HG02852 (cell line): ENCODE data around the gene TMEM145.

Experiments used
- ATAC-seq: cut with Tn5 transposase; IDR thresholded peaks from one replicate; pipeline ENCODE4 v1.9.1; 2021; ENCODE audit warnings: mild to moderate bottlenecking, moderate library complexity; ENCODE audit not compliant: unreplicated experiment

TMEM145 gene

DNA sequence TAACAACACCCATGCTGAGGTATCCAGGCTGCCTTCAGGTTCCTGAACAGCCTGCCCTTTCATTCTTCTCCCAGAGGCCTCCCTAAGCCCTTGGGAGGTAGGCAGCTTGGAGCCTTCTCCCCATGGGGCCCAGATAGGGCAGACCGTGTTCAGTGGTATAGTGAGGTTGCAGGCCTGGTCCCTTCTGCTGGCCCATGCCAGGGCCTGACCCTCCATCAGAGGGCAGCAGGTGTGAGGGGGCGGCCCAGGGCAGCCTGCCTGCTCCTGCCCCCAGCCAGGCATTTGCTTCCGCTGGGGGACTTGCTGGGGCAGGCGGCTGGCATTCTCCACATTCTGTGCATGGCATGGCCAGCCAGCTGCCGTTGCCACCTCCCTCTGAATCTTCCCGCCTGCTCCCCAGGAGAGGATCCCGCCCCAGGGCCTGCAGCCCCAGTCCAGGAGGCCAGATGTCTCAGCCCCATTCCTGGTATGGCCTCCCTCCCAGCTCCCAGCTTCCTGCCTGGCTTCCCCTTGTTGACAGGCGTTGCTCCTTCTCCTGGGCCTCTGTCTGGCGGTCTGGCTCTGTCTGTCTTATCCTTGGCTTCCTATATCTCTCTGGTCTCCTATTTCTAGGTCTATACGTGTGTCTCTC is 35.2 kb upstream of the TMEM145 start:
- ATAC-seq = no peak

DNA sequence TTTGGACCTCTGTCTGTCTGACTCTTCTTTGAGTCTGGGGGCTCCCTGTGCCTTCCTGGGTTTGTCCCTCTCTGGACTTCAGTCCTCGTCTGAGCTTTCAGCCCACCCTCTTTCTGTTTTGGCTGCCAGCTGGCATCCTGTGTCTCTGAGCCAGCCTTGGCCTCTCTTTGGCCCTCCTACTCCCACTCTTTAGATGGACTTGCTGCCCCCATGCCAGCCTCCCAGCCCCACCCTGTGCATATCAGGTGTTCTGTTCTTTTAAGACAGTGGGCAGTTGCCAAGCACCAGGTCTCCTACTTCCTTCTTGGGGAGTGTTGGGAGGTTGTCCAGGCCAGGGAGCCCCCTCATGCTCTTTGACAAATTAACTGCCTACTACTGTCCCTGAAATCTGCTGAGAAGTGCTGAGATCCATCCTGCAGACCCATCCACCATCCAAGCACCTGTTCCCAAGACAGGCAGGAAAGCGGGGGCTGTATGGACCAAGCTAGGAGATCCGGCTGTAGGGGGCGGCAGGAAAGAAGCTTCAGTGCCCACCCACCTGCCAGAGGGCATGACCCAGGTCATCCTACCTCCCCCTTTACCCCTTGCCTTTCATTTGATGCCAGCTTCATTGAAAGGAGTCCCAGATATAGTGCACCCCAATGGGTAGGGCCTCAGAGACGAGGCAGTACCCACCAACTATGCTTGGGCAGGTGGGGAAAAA is 34.5 kb upstream of the TMEM145 start:
- ATAC-seq = no peak

DNA sequence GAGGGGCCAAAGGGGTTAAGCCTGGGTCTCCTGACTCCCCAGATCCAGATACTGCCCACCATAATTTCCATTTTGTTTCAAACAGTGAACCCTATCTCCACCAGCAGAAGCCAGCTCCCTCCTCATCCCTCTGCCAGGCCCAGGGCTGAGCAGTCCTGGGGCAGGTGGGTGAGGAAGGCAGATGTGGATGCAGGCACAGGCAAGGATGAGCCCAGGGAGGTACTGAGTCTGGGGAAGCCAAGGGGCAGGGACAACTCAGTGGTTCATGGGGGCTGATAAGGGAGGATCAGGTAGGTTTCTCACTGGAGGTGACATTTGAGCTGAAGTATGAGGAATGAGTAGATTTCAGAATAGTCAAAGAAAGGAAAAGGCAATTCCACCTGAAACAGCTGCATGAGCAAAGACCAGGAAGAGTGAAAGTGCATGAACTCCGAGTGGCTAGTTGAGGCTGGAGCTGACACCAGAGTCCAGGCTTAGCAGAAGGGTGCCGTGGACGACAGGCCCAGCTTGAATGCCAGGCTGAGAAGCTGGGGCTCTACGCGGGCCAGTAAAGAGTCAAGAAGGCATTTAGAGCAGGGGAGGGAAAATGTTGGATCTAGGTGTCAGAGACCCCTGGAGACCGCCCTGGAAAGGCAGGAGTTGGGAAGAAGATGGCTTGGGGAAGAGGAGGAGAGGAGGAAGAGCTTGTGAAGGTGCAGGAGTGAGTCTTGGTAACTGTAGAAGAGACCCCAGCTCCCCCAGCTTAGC is 33.8 kb upstream of the TMEM145 start:
- no peak for ATAC-seq

DNA sequence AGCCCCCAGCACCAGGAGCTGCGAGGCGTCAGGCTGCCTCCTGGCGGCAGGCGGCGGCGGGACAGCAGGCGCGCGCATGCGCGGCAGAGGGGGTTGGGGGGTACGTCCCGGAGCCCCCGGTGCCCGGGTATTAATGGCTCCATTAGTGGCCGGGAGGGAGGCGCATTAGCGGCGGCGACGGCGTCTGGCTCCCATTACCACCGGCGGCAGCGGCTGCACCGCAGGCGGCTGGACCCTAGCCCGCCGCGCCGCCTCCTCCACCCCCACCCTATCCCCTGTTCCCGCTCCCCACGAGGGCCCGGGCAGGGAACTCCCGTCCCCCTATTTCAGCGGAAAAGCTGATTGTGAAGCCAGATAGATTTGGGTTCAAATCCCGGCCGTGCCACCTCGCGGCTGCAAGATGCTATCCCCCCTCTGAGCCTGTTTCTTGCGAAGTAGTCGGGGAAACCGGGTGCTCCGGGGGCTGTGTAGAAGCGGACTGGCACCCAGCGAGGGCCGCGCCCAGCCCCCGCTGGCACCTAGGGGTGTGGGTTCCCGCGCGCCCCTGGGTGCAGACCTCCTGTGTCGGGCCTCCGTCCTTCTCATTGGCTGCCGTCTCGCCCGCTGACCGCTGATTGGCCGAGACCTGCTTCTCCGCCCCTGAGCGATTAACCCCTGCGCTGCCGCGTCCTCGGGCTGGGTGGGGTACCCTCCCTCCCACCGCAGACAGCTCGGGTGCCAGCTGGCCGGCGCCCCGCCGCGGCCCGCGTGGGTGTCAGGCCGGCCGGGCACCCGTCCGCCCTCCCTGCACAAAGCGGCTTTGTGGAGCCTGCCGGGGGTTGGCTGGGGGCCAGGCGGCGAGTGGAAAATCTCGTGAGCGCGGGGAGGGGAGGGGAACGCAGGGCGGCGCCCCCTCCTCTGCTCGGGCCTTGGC is 33.0 kb upstream of the TMEM145 start:
- no peak for ATAC-seq

DNA sequence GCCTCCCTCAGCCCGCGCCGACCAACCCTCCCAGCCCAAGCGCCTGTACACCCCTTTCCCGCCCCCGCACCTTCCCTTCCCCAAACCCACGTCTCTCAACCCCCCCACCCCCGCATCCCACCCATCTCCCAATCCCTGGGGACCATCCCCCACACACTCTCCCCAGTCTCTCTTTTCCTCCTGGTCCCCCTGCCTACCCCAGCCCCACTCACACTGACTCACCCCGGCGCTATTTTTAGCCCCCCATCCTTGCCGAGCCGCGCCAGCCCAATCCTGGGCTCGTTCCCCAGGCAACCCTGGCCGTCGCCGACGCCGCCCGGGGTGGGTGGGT is 32.3 kb upstream of the TMEM145 start:
- no peak for ATAC-seq

DNA sequence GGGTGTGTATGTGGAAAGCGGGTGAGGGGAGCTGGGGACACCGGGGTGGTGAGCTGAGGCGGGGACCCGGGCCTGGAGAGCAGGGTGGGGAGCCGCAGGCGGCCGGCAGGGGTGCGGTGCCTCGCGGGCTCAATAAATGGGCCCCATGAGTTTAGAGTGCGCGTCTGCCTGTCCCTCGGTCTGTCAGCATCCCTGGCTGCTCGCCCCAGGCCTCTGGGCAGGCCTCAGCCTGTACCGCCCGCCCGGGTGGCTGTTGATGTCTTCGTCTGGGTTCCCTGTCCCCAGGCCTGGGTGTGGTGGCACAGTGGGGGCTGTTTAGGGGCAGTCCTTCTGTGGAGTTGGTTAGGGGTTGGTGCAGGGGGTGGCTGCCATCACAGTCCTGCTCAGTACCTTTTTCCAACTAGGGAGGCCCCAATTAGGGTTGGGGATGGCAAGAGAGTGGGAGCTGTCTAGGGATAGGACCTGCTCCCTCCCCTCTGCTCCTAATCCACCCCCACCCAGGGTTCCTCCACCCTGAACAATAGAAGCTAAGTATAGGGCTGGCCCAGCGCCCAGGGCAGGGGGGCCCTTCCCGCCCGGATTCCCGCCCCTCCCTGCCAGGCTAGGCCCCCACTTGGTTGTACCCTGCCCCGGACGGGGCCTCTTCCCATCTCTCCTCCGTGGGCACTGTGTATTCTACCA is 31.8 kb upstream of the TMEM145 start:
- no peak for ATAC-seq

DNA sequence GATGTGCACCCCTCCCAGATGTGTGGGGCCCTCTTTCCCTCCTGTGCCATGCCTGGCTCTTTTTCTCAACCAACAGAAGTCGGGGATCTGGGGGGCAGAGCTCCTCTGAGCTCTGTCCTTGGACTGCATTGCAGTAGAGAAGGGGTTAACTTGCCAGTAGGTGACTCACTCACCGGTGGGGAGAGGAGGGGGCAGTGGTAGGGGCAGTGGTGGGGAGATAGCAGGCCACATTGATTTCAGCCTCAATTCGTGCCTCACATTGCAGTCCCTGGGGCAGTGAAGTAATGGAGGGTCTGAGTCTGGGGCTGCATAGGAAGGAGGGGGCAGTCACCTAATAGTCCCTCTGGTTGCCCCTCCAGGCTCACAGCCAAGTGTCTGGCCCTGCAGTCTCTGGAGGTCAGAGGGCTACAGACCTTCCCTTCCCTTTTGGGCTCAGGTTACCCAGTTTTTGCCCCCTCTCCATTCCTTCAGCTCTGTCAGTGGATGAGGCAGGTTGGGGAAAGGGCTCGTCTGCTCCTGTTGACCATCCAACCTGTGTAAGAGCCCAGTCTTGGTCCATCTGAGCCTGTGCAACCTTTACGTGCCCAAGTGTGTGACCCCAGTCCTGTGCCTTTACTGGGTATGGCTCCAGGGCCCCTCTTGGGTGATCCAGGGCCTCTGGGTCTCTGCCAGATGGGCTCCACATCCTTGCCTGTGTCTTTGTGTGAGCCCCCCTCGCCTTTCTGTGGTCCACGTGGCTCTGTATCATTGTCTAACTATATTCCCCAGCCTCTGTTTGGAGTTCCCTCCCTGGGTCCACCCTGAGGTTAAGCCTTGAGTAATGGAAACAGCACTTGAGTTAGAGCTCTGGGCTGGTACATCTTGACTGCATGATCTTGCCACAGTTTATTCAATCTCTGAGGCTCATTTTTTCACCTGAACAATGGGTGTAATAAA is 31.0 kb upstream of the TMEM145 start:
- no peak for ATAC-seq

DNA sequence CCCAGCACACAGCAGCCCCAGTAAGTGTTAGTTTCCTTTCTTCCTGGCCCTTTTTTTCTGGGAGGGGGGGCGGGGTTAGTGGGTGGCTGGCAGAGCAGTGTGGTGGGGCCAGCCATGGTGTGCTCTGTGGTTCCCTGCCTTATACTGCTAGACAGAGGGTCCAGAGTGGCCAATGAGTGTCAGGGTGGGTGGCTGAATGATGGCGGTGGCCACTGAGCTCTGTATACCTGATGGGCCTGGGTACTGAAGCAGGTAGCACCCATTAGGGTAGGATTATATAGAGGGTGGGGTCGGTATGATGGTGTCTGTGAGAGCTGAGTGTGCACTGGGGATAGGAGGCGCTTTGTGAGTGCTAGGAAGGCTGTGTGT is 30.3 kb upstream of the TMEM145 start:
- no peak for ATAC-seq

DNA sequence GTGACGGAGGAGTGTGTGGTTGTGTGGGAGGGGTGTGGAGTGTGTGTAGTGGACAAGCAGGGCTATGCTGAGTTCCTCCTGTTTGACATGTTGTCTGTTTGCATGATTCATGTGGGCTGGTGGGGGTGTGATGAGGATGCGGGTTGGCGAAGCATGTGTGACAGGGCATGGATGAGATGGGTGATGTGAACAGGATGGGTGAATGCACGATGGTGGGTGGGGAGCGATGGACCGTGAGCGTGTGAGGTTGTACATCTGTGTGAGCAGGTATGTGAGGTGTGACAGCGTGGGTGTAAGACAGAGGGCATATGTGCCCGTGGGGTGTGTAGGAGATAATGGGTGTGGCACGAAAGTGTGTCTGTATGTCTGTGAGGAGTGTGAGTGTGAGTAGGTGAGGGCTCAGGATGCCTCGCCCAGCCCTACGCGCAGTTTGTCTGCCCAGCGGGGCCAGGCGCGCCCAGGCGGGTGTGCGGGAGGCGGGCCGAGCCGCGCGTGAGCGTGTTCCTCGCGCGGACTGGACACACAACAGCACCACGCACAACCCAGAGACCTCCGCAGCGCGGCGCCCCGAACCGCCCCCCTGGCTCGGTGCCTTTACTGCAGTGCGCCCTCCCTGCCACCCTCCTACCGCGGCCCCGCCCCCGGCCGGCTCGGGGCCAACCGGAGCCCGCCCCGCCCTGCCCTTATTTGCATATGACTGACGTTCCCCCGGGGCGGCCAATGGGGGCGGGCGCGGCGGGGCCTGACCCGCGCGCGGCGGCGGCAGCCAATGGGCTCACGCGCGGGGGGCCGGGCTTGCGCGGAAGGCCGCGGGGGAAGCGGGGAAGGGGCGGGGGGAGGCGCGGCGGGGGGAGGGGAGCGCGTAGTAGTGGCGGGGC is 29.7 kb upstream of the TMEM145 start:
- ATAC-seq = peak; percentile 39

DNA sequence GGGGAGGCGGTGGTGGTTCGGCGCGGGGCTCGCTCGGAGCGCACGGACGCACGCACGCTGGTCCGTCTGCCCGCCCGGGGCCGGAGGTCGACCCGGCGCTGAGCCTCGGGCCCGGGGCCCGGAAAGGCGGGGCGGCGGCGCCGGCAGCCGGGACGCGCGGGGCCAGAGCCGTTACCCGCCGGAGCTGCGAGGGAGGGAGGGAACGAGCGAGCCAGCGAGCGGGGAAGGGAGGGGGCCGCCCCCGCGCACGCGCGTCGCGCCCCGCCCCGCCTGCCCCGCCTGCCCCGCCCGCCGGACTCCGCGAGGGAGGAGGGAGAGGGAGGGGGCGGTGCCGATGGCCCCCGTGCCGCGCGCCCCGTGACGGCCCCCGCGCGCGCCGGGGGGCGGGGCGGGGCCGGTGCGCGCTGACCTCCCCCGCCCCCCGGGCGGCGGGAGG is 29.0 kb upstream of the TMEM145 start:
- ATAC-seq = peak; percentile 34

DNA sequence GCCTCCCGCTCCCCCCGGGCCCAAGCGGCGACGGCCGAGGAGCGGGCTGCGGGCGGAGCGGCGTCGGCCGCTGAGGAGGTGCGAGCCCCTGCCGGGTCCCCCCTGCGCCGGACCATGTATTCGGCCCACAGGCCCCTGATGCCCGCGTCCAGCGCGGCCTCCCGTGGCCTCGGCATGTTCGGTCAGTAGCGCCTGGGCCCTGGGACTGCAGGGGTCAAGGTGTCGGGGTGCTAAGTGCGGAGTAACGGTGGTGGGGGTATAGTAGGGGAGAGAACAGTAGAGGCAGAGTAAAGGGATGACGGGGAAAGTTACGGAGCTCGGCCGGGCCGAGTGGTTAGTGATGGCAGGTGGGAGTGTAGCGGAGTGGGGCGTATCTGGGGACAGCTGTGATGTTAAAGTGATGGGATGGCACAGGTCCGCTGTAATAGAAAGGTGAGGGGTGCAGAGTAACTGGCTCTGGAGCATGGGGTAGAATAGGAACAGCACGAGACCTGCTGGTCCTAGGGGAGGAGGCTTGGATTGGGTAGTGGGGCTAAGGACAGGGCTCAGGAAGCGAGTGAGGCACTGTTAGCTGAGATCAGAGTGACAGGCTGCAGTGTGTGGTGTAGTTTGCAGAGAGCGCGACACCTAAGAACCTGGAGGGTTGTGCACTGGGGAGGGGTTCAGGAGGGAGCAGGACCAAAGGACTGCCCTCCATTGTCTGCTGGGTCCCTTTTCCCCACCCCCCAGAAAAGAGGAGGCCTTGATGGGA is 28.3 kb upstream of the TMEM145 start:
- no peak for ATAC-seq

DNA sequence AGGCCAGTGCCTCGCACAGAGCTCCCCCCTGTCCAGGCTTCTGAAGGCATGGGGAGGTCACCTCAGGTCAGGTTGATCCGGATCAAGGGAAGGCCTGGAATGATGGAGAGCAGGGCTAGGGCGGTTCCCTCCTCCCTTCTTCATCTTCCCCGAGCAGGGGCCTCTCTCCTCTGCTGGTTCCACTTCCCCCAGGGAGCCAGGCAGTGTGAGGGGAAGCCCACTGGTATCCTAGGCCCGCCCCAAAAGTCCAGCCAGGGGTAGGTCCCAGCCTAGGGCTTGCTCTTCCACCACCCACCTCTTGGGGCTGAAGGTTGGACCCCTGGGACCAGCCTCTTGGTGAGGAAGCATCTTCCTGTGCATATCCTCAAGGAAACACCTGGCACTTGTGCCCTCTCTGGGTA is 27.6 kb upstream of the TMEM145 start:
- ATAC-seq = no peak

DNA sequence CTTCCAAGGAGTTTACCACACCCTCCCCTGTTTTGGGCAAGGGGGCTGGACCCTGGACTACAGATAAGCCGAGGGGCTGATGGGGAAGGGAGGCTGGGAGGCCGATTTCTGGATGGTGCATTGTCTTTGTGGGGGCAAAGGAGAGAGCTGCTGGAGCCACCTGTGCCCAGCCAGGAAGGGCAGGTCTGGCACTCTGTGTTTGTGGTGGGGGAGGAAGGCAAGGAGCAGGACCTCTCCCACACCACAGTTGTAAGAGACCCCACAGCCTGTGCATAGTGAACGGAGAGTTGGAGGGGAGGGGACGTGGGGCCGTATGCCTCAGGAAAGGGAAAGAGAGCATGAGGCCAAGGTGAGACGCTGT is 27.1 kb upstream of the TMEM145 start:
- ATAC-seq = no peak

DNA sequence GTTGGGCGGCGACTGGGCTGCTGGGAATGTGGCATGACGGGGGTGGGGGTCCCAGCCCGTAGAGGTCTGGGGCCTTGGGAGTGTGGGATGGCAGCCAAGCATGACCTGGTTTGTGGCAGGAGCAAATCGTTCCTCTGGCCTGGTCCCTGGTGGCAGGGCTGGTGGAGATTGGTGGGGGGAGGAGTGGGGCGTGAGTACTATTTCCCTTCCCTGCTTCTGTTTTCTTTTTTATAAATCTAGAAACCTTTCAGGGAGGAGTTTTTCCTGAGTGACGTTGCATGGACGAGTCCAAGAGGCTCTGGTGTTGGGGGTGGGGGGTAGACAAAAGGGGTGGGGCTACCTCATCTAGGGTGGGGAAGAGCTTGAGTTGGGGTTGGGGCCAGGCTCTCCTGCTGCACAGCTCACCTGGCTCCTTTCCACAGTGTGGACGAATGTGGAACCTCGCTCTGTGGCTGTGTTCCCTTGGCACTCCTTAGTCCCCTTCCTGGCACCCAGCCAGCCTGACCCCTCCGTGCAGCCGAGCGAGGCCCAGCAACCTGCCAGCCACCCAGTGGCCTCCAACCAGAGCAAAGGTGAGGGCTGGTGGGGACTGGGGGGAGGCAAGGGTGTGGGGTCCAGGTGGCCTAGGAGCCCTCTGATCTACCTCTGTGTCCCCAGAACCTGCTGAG is 26.6 kb upstream of the TMEM145 start:
- ATAC-seq = no peak

DNA sequence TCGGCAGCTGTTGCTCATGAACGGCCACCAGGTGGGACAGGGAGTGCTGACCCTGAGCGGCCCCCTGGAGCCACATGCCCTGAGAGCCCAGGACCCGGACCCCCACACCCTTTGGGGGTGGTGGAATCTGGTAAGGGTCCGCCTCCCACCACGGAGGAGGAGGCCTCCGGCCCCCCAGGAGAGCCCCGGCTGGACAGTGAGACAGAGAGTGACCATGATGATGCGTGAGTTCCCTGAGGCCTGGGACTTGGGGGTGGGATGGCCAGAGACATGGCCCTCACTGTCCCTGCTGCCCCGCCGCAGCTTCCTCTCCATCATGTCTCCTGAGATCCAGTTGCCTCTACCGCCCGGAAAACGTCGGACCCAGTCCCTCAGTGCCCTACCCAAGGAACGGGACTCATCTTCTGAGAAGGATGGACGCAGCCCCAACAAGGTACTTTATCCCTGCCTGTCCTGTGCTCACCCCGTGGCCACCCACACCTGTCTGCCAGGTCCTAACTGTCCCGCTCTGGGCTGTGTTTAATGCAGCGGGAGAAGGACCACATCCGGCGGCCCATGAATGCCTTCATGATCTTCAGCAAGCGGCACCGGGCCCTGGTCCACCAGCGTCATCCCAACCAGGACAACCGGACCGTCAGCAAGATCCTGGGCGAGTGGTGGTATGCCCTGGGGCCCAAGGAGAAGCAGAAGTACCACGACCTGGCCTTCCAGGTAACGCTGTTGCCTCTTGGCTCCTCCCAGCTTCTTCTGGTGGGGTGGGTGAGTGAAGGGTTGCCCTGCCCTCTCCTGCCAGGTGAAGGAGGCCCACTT is 25.9 kb upstream of the TMEM145 start:
- ATAC-seq = no peak

DNA sequence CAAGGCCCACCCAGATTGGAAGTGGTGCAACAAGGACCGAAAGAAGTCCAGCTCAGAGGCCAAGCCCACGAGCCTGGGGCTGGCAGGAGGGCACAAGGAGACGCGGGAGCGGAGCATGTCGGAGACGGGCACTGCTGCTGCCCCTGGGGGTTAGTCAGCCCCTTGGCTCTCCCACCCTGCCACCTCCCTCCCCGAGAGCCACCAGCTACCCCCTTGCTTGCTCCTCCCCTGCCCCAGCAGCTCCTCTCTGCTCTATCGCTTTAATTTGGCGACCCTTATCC is 25.3 kb upstream of the TMEM145 start:
- ATAC-seq = no peak

DNA sequence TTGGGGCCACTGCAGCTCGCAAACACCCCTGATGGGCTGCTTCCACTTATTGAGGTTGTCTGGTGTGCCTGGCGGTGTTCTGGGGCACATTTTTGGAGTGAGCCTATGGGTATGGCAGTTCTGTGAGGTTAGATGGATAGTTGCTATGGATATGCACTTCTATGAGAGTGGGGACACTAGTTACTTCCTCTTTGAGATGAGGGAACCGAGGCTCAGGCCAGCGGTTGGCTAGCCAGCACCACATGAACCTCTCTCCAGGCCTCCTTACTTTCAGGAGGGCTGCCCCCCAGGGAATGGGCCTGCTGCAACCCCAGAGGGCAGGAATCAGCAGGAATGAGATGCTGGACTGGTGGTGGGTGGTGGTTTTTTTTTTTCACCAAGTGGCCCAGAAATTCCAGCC is 24.7 kb upstream of the TMEM145 start:
- no peak for ATAC-seq
